Measurements from ENCODE around the gene CPNE4. TPM values are rescaled to one million over a fixed set of nuclear protein-coding genes. Genes with fewer than 3 reads are reported as not detected.

The CPNE4 gene
- total and polyA plus RNA-seq, 2 donors (not counting 3 experiments of a cell fraction or from before 2014, with no cell fraction given), result not detected

- CTCF ChIA-PET, result no interaction called here
- Histone ChIP-seq H3K9me1 (replicated peaks; ENCODE audit: control insufficient read depth, extremely low read depth, insufficient read depth, low read length) (no peaks in the 10 kb centered on the region), H3K36me3 (ENCODE audit: control insufficient read depth in 2 of 2, extremely low read depth in 1 of 2, insufficient read depth in 2 of 2, low read length in 2 of 2) (no peaks in the 10 kb centered on the region), H3K4me1 (ENCODE audit: control insufficient read depth, extremely low read depth, insufficient read depth, low read length) (no peaks in the 10 kb centered on the region), H3K4me2 (ENCODE audit: insufficient read depth, low read length) (no peak overlapping the region), H3K27ac (ENCODE audit: insufficient read depth, low read depth, low read length) (no peak overlapping the region), H4K20me1 (replicated peaks; ENCODE audit: control insufficient read depth, extremely low read depth, insufficient read depth, low read length) (no peaks in the 10 kb centered on the region), H3K79me2 (ENCODE audit: control insufficient read depth, insufficient read depth, low read length) (no peaks in the 10 kb centered on the region), H3K9me3 (replicated peaks; ENCODE audit: control insufficient read depth, insufficient read depth, low read length) (no peaks in the 10 kb centered on the region), H3K9ac (replicated peaks; ENCODE audit: extremely low read depth, insufficient read depth, low read length) (no peak overlapping the region), H3K4me3 (replicated peaks in 1 of 3; ENCODE audit: insufficient read depth in 1 of 3, low read depth in 1 of 3, low read length in 3 of 3) (no peak overlapping the region), H2AFZ (ENCODE audit: low read depth, low read length) (no peak overlapping the region), H3K27me3 (ENCODE audit: control insufficient read depth in 2 of 2, insufficient read depth in 2 of 2, low read length in 2 of 2) (peaks cover 0 to 2% of the 10 kb centered on the region in 2 experiments)
- dilution Hi-C loops (cut with MboI; ENCODE audit: extremely low pct_ligation_motif_present, low sequenced_read_pairs) (no loop called here), intact Hi-C loops (cut with micrococcal nuclease) (no loop called here)
- DNase-seq (ENCODE audit: low read depth, low spot score) (no peak), FAIRE-seq (no peak)
- BruUV-seq (replicated peaks), result no TSS peak
- POLR2A ChIA-PET, result no interaction called here
- TF ChIP-seq POLR2A (IDR thresholded peaks at IDR 0.05; ENCODE audit: low read depth, low read length) (no peak), POLR2AphosphoS5 (IDR thresholded peaks at IDR 0.05; ENCODE audit: insufficient read depth, low read depth, low read length) (no peak), EZH2 (IDR thresholded peaks at IDR 0.05; ENCODE audit: borderline replicate concordance, low read depth, low read length, severe bottlenecking) (no peak), GATA2 (IDR thresholded peaks at IDR 0.05; ENCODE audit: insufficient read depth, insufficient read length, low read depth, low read length) (no peak), FOS (IDR thresholded peaks at IDR 0.05; ENCODE audit: borderline replicate concordance, insufficient read depth, low read length) (no peak), MAX (IDR thresholded peaks at IDR 0.05; ENCODE audit: insufficient read depth, insufficient read length) (no peak), MYC (IDR thresholded peaks at IDR 0.05; ENCODE audit: low read depth, low read length) (no peak), JUN (IDR thresholded peaks at IDR 0.05; ENCODE audit: borderline replicate concordance, insufficient read depth, insufficient read length, low read depth) (no peak)
- TF ChIP-seq, protein P1, sequence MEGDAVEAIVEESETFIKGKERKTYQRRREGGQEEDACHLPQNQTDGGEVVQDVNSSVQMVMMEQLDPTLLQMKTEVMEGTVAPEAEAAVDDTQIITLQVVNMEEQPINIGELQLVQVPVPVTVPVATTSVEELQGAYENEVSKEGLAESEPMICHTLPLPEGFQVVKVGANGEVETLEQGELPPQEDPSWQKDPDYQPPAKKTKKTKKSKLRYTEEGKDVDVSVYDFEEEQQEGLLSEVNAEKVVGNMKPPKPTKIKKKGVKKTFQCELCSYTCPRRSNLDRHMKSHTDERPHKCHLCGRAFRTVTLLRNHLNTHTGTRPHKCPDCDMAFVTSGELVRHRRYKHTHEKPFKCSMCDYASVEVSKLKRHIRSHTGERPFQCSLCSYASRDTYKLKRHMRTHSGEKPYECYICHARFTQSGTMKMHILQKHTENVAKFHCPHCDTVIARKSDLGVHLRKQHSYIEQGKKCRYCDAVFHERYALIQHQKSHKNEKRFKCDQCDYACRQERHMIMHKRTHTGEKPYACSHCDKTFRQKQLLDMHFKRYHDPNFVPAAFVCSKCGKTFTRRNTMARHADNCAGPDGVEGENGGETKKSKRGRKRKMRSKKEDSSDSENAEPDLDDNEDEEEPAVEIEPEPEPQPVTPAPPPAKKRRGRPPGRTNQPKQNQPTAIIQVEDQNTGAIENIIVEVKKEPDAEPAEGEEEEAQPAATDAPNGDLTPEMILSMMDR (IDR thresholded peaks at IDR 0.05; ENCODE audit: extremely low read depth in 1 of 2, insufficient read depth in 1 of 2, low read depth in 1 of 2, low read length in 2 of 2), result no peak
Measured at GRCh38 chr3:131630097-131630496, 404.7 kb downstream of the CPNE4 start.

All from endothelial cell of umbilical vein (primary cell).